HCT116 (cell line): ENCODE measurements around the gene RYR2. TPM values are rescaled to one million over a fixed set of nuclear protein-coding genes. Genes with fewer than 3 reads are reported as not detected.

Experiments used
- ATAC-seq: fragments of 200-7000 bp; cut with Tn5 transposase; 2 replicates; pipeline ENCODE4 v1.9.1; 2020; ENCODE audit warnings: mild to moderate bottlenecking, moderate library complexity
- BruUV-seq: library from RNA; stranded (reverse); fragments of 400-500 nt; replicated peaks from 2 replicates; lab custom pipeline; 2021; lab: Mats Ljungman, UMichigan
- CTCF ChIA-PET: fragments of 300-600 bp; sonication (Branson Sonifier 250); formaldehyde crosslinking; loops from one replicate; lab custom pipeline; 2021; ENCODE audit warnings: antibody characterized with exemption; lab: Charles Lee
- POLR2A ChIA-PET: fragments of 300-600, 350-600 bp; sonication (Branson Sonifier 250); formaldehyde crosslinking; loops from one replicate; lab custom pipeline; 2021; ENCODE audit warnings: antibody characterized with exemption; lab: Charles Lee
- RAD21 ChIA-PET, 2 experiments: fragments of 300-600 bp; sonication (Branson Sonifier 250); formaldehyde crosslinking; loops; one replicate each; lab custom pipeline; 2023; ENCODE audit warnings: low total read pairs in 2 of 2; ENCODE audit not compliant: uncharacterized antibody in 2 of 2, unreplicated experiment in 2 of 2, low non-redundant PET in 1 of 2; lab: Charles Lee
- DNase-seq: peaks from one replicate; pipeline ENCODE4 v3.0.0-alpha.2; 2010; ENCODE audit warnings: low read depth, low spot score
- H2AFZ ChIP-seq: fragments of 200-600 bp; shearing (Covaris generic), sonication (generic); 2 replicates; pipeline ENCODE4 v1.6.1; 2017; ENCODE audit warnings: low read depth, mixed run types, mixed read lengths, antibody characterized with exemption, low read length; ENCODE audit not compliant: poor library complexity, severe bottlenecking
- H3K27ac ChIP-seq: 2 replicates; pipeline ENCODE4 v1.5.1; 2012; ENCODE audit warnings: low read depth, low read length
- H3K27me3 ChIP-seq: fragments of 200-600 bp; sonication (generic); 2 replicates; pipeline ENCODE4 v1.6.1; 2016; ENCODE audit warnings: mixed run types, low read length, mixed read lengths; ENCODE audit not compliant: insufficient read depth
- H3K36me3 ChIP-seq, 2 experiments: fragments of 200-500 bp in 1 of 2; fragments of 200-600 bp in 1 of 2; sonication (Bioruptor generic) in 1 of 2; sonication (generic) in 1 of 2; 2 replicates each; pipeline versions ENCODE4 v1.5.1 to v1.6.1; 2014 to 2016; ENCODE audit warnings: low read length in 2 of 2, inconsistent platforms in 1 of 2, mixed read lengths in 1 of 2, mixed run types in 1 of 2; ENCODE audit not compliant: insufficient read depth in 2 of 2, control insufficient read depth in 1 of 2
- H3K4me1 ChIP-seq, 2 experiments: fragments of 200-600 bp in 1 of 2; sonication (generic) in 1 of 2; 2 replicates each; pipeline versions ENCODE4 v1.5.1 to v1.6.1; 2012 to 2017; ENCODE audit warnings: low read length in 2 of 2, inconsistent platforms in 1 of 2, mild to moderate bottlenecking in 1 of 2, mixed read lengths in 1 of 2, mixed run types in 1 of 2, moderate library complexity in 1 of 2; ENCODE audit not compliant: insufficient read depth in 2 of 2, control insufficient read depth in 1 of 2
- H3K4me2 ChIP-seq: fragments of 200-600 bp; sonication (generic); 2 replicates; pipeline ENCODE4 v1.6.1; 2017; ENCODE audit warnings: mixed run types, low read length, mixed read lengths
- H3K4me3 ChIP-seq, 2 experiments: fragments of 200-600 bp in 1 of 2; sonication (generic) in 1 of 2; replicated peaks in 1 of 2; 2 replicates each; pipeline ENCODE4 v1.5.1; 2011 to 2016; ENCODE audit warnings: low read length in 2 of 2, control low read depth in 1 of 2, low read depth in 1 of 2, mild to moderate bottlenecking in 1 of 2, mixed read lengths in 1 of 2, mixed run types in 1 of 2
- H3K79me2 ChIP-seq: fragments of 200-600 bp; sonication (generic); 2 replicates; pipeline ENCODE4 v1.6.1; 2017; ENCODE audit warnings: mild to moderate bottlenecking, mixed run types, low read length, moderate library complexity, mixed read lengths; ENCODE audit not compliant: insufficient read depth
- H3K9ac ChIP-seq: fragments of 200-600 bp; sonication (generic); 2 replicates; pipeline ENCODE4 v1.6.1; 2016; ENCODE audit warnings: low read length, mixed read lengths
- H3K9me2 ChIP-seq: fragments of 200-600 bp; sonication (generic), shearing (Covaris generic); 2 replicates; pipeline ENCODE4 v1.6.1; 2017; ENCODE audit warnings: mixed run types, mild to moderate bottlenecking, moderate library complexity; ENCODE audit not compliant: insufficient read depth
- H3K9me3 ChIP-seq, 2 experiments: fragments of 200-500 bp in 1 of 2; fragments of 200-600 bp in 1 of 2; sonication (Bioruptor generic) in 1 of 2; sonication (generic) in 1 of 2; 2 replicates each; pipeline ENCODE4 v1.6.1; 2014 to 2017; ENCODE audit warnings: low read length in 2 of 2, mixed read lengths in 2 of 2, inconsistent platforms in 1 of 2, low read depth in 1 of 2, mild to moderate bottlenecking in 1 of 2, mixed run types in 1 of 2, moderate library complexity in 1 of 2; ENCODE audit not compliant: control insufficient read depth in 1 of 2, insufficient read depth in 1 of 2
- H4K20me1 ChIP-seq: fragments of 200-600 bp; sonication (generic), shearing (Covaris generic); 2 replicates; pipeline ENCODE4 v1.6.1; 2017; ENCODE audit warnings: mixed run types, mild to moderate bottlenecking, moderate library complexity; ENCODE audit not compliant: insufficient read depth
- ATF3 ChIP-seq: IDR thresholded peaks from 2 replicates; pipeline ENCODE4 v1.6.1; 2012
- CBX3 ChIP-seq: IDR thresholded peaks from 2 replicates; pipeline ENCODE4 v1.6.1; 2012; ENCODE audit warnings: low read depth
- CEBPB ChIP-seq: IDR thresholded peaks from 2 replicates; pipeline ENCODE4 v1.6.1; 2012; ENCODE audit warnings: low read depth
- EGR1 ChIP-seq: IDR thresholded peaks from 2 replicates; pipeline ENCODE4 v1.6.1; 2012; ENCODE audit warnings: low read depth
- ELF1 ChIP-seq: IDR thresholded peaks from 2 replicates; pipeline ENCODE4 v1.6.1; 2012; ENCODE audit warnings: low read depth, borderline replicate concordance
- EZH2 ChIP-seq: fragments of 200-600 bp; sonication (generic); IDR thresholded peaks from 2 replicates; pipeline ENCODE4 v1.6.1; 2017; ENCODE audit warnings: antibody characterized with exemption, mixed run types
- FOSL1 ChIP-seq: IDR thresholded peaks from 2 replicates; pipeline ENCODE4 v1.6.1; 2012; ENCODE audit warnings: low read depth
- JUND ChIP-seq: IDR thresholded peaks from 2 replicates; pipeline ENCODE4 v1.6.1; 2012
- MAX ChIP-seq: IDR thresholded peaks from 2 replicates; pipeline ENCODE4 v1.6.1; 2012
- POLR2A ChIP-seq: IDR thresholded peaks from 2 replicates; pipeline ENCODE4 v1.7.0; 2011; ENCODE audit warnings: borderline replicate concordance; ENCODE audit not compliant: insufficient read depth, insufficient read length; ENCODE audit errors: extremely low read depth
- SIN3A ChIP-seq: IDR thresholded peaks from 2 replicates; pipeline ENCODE4 v1.6.1; 2012; ENCODE audit warnings: low read depth
- SRF ChIP-seq: IDR thresholded peaks from 2 replicates; pipeline ENCODE4 v1.6.1; 2012; ENCODE audit warnings: low read depth
- TCF7L2 ChIP-seq: IDR thresholded peaks from 2 replicates; pipeline ENCODE4 v1.7.0; 2011; ENCODE audit warnings: borderline replicate concordance, inconsistent platforms; ENCODE audit not compliant: insufficient read depth, insufficient read length; ENCODE audit errors: extremely low read depth
- YY1 ChIP-seq: IDR thresholded peaks from 2 replicates; pipeline ENCODE4 v1.6.1; 2011; ENCODE audit warnings: low read length, low read depth, moderate library complexity, mild to moderate bottlenecking; ENCODE audit not compliant: insufficient replicate concordance; ENCODE audit errors: extremely low read depth
- ZFX ChIP-seq: fragments of 450-650 bp; IDR thresholded peaks from 2 replicates; pipeline ENCODE4 v1.6.1; 2017
- ZNF274 ChIP-seq: fragments of 200-500 bp; sonication (Bioruptor generic); IDR thresholded peaks from 2 replicates; pipeline ENCODE4 v1.6.1; 2014; ENCODE audit warnings: mild to moderate bottlenecking, low read depth, low read length, inconsistent platforms
- intact Hi-C: fragments of 100-400 bp; cut with micrococcal nuclease; formaldehyde crosslinking; loops from 2 replicates; pipeline ENCODE4 v1.10.0; 2022
- total RNA-seq: library from RNA; stranded (reverse); gene quantifications from one replicate; pipeline ENCODE4 v1.2.1, GENCODE V29; 2021; ENCODE audit not compliant: unreplicated experiment
- TF ChIP-seq, protein P1 (sequence below), 3 experiments: fragments of 200-600 bp in 1 of 3; sonication (generic) in 1 of 3; IDR thresholded peaks in 2 of 3; conservative IDR thresholded peaks in 1 of 3; 2 replicates each; pipeline ENCODE4 v1.5.1; 2012 to 2017; ENCODE audit warnings: low read depth in 2 of 3, low read length in 2 of 3, antibody characterized with exemption in 1 of 3, borderline replicate concordance in 1 of 3, control low read depth in 1 of 3, mild to moderate bottlenecking in 1 of 3, mixed read lengths in 1 of 3, mixed run types in 1 of 3, moderate library complexity in 1 of 3; ENCODE audit not compliant: insufficient read depth in 1 of 3

Gene RYR2
- total RNA-seq, 1 experiment from 2014 or later: 0.02 TPM

- Histone ChIP-seq H3K9me2 (no peaks in the 10 kb centered on the region), H3K27ac (no peak overlapping the region), H3K27me3 (no peaks in the 10 kb centered on the region), H3K79me2 (no peaks in the 10 kb centered on the region), H3K36me3 (no peaks in the 10 kb centered on the region), H3K4me2 (no peak overlapping the region), H3K9me3 (no peaks in the 10 kb centered on the region), H3K4me3 (no peak overlapping the region), H4K20me1 (no peaks in the 10 kb centered on the region), H3K9ac (no peak overlapping the region), H2AFZ (no peak overlapping the region), H3K4me1 (no peaks in the 10 kb centered on the region)
- RAD21 ChIA-PET: no interaction called here
- DNase-seq: no peak
- POLR2A ChIA-PET: no interaction called here
- intact Hi-C loops: no loop called here
- CTCF ChIA-PET: no interaction called here
- no peak for TF ChIP-seq CBX3
- no peak for TF ChIP-seq YY1
- no peak for TF ChIP-seq CEBPB
- no peak for TF ChIP-seq SRF
- TF ChIP-seq TCF7L2: no peak
- TF ChIP-seq ZFX: no peak
- no peak for TF ChIP-seq FOSL1
- TF ChIP-seq EZH2: no peak
- no peak for TF ChIP-seq SIN3A
- TF ChIP-seq ZNF274: no peak
- no peak for TF ChIP-seq JUND
- TF ChIP-seq, protein P1, sequence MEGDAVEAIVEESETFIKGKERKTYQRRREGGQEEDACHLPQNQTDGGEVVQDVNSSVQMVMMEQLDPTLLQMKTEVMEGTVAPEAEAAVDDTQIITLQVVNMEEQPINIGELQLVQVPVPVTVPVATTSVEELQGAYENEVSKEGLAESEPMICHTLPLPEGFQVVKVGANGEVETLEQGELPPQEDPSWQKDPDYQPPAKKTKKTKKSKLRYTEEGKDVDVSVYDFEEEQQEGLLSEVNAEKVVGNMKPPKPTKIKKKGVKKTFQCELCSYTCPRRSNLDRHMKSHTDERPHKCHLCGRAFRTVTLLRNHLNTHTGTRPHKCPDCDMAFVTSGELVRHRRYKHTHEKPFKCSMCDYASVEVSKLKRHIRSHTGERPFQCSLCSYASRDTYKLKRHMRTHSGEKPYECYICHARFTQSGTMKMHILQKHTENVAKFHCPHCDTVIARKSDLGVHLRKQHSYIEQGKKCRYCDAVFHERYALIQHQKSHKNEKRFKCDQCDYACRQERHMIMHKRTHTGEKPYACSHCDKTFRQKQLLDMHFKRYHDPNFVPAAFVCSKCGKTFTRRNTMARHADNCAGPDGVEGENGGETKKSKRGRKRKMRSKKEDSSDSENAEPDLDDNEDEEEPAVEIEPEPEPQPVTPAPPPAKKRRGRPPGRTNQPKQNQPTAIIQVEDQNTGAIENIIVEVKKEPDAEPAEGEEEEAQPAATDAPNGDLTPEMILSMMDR (IDR thresholded peaks at IDR 0.05 in 2 of 3, conservative IDR thresholded peaks at IDR 0.05 in 1 of 3; ENCODE audit: borderline replicate concordance in 1 of 3, insufficient read depth in 1 of 3, low read depth in 2 of 3, low read length in 2 of 3): no peak
- no peak for TF ChIP-seq ATF3
- TF ChIP-seq POLR2A: no peak
- no peak for TF ChIP-seq MAX
- TF ChIP-seq EGR1: no peak
- no peak for TF ChIP-seq ELF1
- no TSS peak for BruUV-seq
- ATAC-seq: no peak
Observed at GRCh38 chr1:237211031-237211430, 169.0 kb downstream of the RYR2 start.
